GM13976 (cell line): ENCODE results near the gene TST.

Source experiments
- DNase-seq: peaks from one replicate; pipeline ENCODE4 v3.0.0; 2012; ENCODE audit warnings: low spot score
- in situ Hi-C: fragments of 300-500 bp; cut with MboI; formaldehyde crosslinking; loops from one replicate; pipeline ENCODE4 v1.12.0; 2022; ENCODE audit warnings: low sequenced_read_pairs, mixed read lengths, inconsistent platforms; ENCODE audit not compliant: unreplicated experiment
- TF ChIP-seq, protein P1 (sequence below): IDR thresholded peaks from 2 replicates; pipeline ENCODE4 v1.5.1; 2012; ENCODE audit warnings: borderline replicate concordance, mild to moderate bottlenecking; ENCODE audit not compliant: insufficient read depth; ENCODE audit errors: extremely low read depth, missing control alignments, control extremely low read depth

Gene TST

DNA sequence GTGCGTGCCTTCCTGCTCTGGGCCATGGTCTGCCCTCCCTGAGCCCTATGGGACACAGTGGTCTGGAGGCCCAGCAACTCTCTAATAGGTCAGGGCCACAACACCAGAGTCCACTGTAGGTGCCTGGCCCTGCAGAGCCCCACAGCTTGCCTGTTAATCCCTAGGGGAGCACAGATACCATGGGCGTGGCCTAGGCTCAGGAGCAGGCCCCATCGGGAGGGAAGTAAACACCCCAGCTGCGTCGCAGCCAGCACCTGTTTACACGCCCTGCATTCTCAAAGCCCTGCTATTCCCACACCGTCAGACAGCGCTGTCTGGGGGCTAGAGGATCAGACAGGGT, 34.8 kb upstream of the TST start:
- TF ChIP-seq, protein P1, sequence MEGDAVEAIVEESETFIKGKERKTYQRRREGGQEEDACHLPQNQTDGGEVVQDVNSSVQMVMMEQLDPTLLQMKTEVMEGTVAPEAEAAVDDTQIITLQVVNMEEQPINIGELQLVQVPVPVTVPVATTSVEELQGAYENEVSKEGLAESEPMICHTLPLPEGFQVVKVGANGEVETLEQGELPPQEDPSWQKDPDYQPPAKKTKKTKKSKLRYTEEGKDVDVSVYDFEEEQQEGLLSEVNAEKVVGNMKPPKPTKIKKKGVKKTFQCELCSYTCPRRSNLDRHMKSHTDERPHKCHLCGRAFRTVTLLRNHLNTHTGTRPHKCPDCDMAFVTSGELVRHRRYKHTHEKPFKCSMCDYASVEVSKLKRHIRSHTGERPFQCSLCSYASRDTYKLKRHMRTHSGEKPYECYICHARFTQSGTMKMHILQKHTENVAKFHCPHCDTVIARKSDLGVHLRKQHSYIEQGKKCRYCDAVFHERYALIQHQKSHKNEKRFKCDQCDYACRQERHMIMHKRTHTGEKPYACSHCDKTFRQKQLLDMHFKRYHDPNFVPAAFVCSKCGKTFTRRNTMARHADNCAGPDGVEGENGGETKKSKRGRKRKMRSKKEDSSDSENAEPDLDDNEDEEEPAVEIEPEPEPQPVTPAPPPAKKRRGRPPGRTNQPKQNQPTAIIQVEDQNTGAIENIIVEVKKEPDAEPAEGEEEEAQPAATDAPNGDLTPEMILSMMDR = no peak
- in situ Hi-C loops = no loop called here
- no peak for DNase-seq

DNA sequence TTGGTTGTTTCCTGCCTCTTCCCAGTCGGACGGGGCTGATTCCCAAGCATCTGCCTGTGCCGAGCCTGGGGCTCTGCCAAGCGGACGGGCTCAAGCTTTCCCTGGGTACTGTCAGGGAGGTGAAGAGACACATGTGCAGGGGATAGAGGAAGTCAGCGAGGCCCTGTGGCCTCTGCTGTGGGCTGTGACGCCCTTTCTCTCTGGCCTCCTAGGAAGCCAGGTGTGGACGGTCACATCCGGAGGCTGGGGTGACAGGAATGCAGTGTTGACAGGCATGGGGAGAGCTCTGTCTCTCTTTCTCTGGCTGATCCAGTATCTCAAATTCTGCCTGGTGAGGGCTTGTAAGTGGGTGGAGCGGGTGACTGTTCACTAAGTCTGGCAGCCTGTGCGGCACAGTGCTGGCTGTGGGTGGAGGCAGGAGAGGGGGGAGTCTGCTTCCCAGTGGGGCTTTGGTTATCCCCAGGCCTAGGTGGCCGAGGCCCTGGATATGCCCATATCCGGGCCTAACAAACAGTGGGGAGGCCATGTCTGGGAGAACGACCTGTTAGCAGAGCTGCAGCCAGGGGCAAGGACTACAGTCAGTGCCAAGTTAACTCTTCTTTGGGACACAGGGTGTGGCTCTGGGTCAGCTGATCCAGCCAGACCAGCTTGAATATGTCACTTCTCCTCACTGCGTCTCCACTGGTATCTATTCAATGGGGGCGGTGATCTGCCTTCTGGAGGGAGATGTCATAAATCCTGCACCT, 34.2 kb upstream of the TST start:
- TF ChIP-seq, protein P1 = no peak
- no peak for DNase-seq
- in situ Hi-C loops = no loop called here

DNA sequence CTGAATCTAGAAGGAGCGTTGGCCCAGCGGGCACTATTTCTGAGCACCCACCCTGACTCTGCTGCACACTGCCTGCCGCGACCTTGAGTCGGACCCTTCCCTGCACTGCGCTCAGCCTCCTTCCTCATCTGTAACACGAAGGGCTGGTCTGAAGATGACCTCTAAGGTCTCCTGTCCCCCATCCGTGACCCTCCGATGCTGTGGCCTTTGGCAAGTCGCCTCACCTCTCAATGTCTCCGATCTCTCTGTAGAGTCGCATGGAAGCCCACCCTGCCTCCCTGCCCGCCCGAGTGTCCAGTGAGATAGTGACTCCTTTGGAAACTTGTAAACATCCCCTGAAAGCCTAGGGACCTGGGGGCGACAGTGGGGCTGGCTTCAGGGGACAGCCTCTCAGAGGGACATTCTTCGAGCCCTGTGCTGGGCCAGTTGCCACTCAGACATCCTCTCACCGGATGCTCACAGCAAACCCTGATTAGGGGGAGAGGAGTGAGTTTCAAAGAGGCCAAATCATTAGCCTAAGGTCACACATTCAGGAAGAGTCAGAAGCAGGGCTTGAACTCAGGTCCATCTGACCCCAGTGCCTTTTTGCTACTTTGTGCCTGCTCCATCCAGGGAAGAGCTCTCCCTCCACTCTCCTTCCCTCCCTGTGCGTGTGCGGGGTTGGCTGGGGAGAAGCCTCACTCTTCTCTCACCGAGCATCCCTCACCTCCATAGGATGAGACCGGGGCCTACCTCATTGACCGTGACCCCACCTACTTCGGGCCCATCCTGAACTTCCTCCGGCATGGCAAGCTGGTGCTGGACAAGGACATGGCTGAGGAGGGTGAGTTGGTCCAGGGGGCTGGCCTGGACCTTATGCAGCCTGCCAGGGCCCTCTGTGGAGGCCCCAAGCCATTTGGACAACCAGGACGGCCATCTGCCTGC, 33.4 kb upstream of the TST start:
- TF ChIP-seq, protein P1 = no peak
- DNase-seq = no peak
- in situ Hi-C loops = no loop called here

DNA sequence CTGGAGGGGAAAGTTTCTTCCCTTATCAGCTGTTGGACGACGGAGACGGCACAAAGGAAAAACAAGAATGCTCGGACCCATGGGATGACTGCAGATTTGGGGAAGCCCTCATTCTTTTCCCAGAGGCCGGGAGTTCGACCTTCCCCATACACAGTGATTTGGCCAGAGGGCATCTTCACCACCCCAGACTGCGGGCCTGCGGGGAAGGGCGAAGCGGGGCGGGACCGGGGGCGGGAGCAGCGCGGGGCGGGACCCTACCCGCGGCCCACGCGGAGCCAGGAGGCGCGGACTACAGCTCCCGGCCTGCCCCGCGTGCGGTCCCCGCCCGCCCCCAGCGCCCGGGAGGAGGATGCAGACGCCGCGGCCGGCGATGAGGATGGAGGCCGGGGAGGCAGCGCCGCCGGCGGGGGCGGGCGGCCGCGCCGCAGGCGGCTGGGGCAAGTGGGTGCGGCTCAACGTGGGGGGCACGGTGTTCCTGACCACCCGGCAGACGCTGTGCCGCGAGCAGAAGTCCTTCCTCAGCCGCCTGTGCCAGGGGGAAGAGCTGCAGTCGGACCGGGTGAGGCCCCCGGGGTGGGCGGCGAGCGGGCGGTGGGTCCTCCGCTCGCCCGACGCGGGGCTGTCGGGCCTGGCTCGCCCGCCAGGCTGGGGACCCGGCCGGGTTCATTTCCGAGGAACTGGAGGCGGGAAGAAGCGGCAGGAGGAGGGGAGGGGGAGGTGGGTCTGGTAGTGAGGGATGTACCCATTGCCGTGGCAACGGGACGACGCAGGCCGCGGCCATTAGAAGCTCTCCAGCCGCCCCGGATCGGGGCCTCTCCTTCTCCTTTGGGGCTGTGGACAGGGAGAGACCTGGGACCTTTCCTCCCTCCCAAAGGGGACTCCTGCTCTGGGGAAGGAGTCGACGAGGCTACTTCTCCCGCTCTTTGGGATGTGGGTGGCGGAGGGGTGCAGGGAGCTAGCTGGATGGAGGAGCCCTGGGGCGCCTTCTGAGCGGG, 32.4 kb upstream of the TST start, which contains the start of gene KCTD17:
Gene KCTD17, plus strand, starts transcription at position 352 of the 995 bp plus-strand sequence. Its CDS starts 19 bp downstream, at position 371.
- in situ Hi-C loops = no loop called here
- DNase-seq = peak; percentile 98
- TF ChIP-seq, protein P1 = no peak

DNA sequence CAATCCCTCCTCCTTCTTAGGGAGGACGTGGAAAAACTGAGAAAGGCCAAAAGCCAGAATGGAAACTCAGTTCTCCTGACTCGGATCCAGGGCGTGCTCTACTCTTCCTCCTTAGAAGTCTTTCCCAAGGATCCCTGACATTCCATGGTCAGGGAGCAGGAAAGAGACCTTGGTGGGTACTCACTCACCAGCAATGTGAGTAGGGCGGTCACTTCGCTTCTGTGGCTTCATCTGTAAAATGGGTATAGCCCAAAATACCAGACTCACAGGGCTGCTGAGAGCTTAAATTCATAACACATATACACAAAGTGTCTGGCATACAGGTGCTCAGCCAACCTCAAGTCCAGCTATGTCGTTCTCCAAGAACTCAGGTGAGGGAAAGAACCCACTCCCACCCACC, 31.7 kb upstream of the TST start:
- DNase-seq = no peak
- TF ChIP-seq, protein P1 = no peak
- in situ Hi-C loops = no loop called here

DNA sequence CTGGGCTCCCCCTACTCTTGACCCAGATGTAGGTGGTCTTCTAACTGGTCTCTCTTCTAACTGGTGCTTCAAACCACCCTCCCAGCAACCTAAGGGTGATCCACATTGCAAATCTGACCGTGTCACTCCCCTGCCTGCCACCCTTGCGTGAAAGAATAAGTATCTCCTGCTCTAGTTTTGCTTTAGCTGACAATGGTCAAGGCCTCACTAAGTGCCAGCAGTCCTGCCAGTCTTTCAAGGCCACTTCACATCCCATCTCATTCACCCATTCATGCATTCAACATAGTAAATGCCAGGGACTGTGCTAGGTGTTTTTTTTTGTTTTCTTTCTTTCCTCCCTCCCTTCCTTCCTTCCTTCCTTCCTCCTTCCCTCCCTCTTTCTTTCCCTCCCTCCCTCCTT, 30.0 kb upstream of the TST start:
- in situ Hi-C loops = no loop called here
- DNase-seq = no peak
- TF ChIP-seq, protein P1 = no peak
